Measurements from ENCODE around the gene CTRL.

- TF ChIP-seq CTCF (tag by site-specific recombination; IDR thresholded peaks at IDR 0.05) (no peak), ZNF404 (tag by site-specific recombination; IDR thresholded peaks at IDR 0.05) (no peak), ZNF416 (tag by site-specific recombination; IDR thresholded peaks at IDR 0.05) (no peak), ZNF530 (tag by site-specific recombination; IDR thresholded peaks at IDR 0.05; ENCODE audit: low read depth) (no peak), REST (tag by site-specific recombination; IDR thresholded peaks at IDR 0.05) (no peak), PATZ1 (tag by site-specific recombination; IDR thresholded peaks at IDR 0.05) (no peak), ZNF184 (tag by site-specific recombination; IDR thresholded peaks at IDR 0.05) (no peak), ZNF18 (tag by site-specific recombination; IDR thresholded peaks at IDR 0.05) (no peak), ZNF335 (tag by site-specific recombination; conservative IDR thresholded peaks at IDR 0.05) (no peak), KLF1 (tag by site-specific recombination; IDR thresholded peaks at IDR 0.05) (no peak)
Observed at GRCh38 chr16:67914758-67915495, 16.7 kb downstream of the CTRL start.

All from HEK293 (cell line).